GM12891 (cell line): ENCODE data around the gene NPM1.

Source experiments
- POLR2A ChIP-seq: IDR thresholded peaks from 2 replicates; pipeline ENCODE4 v1.6.1; 2011; ENCODE audit warnings: low read depth, low read length, control low read depth
- POLR2AphosphoS5 ChIP-seq: IDR thresholded peaks from 2 replicates; pipeline ENCODE4 v1.6.1; 2011; ENCODE audit warnings: low read depth, low read length, control low read depth
- POU2F2 ChIP-seq: IDR thresholded peaks from 2 replicates; pipeline ENCODE4 v1.6.1; 2011; ENCODE audit warnings: low read depth, mild to moderate bottlenecking, control low read depth, low read length, moderate library complexity
- SPI1 ChIP-seq: IDR thresholded peaks from 2 replicates; pipeline ENCODE4 v1.6.1; 2011; ENCODE audit warnings: low read depth, low read length, control low read depth
- TAF1 ChIP-seq: IDR thresholded peaks from 2 replicates; pipeline ENCODE4 v1.6.1; 2011; ENCODE audit warnings: low read depth, low read length, control low read depth

DNA sequence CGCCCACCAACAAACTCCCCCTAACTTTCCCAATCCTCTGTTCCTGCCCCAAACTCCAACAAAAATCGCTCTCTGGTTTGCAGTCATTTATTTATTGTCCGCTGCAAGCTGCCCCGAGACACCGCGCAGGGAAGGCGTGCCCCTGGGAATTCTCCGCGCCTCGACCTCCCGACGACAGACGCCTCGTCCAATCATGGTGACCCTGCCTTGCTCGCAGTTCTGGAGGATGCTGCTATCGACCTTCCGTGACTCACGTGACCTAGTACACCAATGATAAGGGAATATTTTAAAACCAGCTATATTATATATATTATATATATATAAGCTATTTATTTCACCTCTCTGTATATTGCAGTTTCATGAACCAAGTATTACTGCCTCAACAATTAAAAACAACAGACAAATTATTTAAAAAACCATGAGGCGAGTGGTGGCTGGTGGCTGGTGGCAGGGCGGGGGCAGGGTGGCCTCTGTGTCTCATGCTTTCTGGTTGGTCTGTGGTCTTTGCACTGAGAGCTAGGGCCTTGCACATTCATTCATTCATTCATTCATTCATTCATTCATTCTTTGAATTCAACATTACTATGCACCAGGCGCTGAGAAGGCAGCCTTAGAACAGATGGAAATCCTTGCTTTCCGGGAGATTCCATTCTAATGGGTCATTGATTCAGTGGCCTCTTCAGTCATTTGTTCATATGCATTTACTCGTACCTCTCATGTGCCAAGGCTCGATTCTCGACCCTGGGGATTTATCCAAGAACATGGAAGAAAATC, 69.7 kb downstream of the NPM1 start:
- TF ChIP-seq TAF1 (no peak), POLR2A (no peak), POLR2AphosphoS5 (no peak), POU2F2 (no peak), SPI1 (no peak)
